Activated CD4-positive, alpha-beta memory T cell treated with anti-CD3 and anti-CD28 coated beads for 36 hours (primary cell): ENCODE results near the gene ST8SIA6. TPM values are rescaled to one million over a fixed set of nuclear protein-coding genes. Genes with fewer than 3 reads are reported as not detected.

Experiments used
- CTCF ChIA-PET: fragments of 350-600 bp; sonication (Branson Sonifier 250); formaldehyde crosslinking; loops from one replicate; lab custom pipeline; 2021; ENCODE audit warnings: antibody characterized with exemption, inconsistent platforms; lab: Charles Lee
- POLR2A ChIA-PET: fragments of 350-600 bp; sonication (Branson Sonifier 250); formaldehyde crosslinking; loops from one replicate; lab custom pipeline; 2021; ENCODE audit warnings: antibody characterized with exemption; lab: Charles Lee
- DNase-seq: peaks from one replicate; pipeline ENCODE4 v3.0.0-alpha.2; 2020
- H3K27ac Mint-ChIP-seq: one replicate; pipeline ENCODE4 v1.8.0; 2021; ENCODE audit warnings: mixed read lengths
- H3K27me3 Mint-ChIP-seq: one replicate; pipeline ENCODE4 v1.8.0; 2021; ENCODE audit warnings: mixed read lengths
- H3K36me3 Mint-ChIP-seq: one replicate; pipeline ENCODE4 v1.8.0; 2021; ENCODE audit warnings: mixed read lengths
- H3K4me1 Mint-ChIP-seq: one replicate; pipeline ENCODE4 v1.8.0; 2021; ENCODE audit warnings: low read depth, mixed read lengths
- H3K4me3 Mint-ChIP-seq: one replicate; pipeline ENCODE4 v1.8.0; 2021; ENCODE audit warnings: mild to moderate bottlenecking, mixed read lengths
- H3K9me3 Mint-ChIP-seq: one replicate; pipeline ENCODE4 v1.8.0; 2021; ENCODE audit warnings: mixed read lengths
- intact Hi-C: fragments of 100-400 bp; cut with micrococcal nuclease; formaldehyde crosslinking; loops from one replicate; pipeline ENCODE4 v1.15.1; 2023
- total RNA-seq, 2 experiments: library from RNA; stranded (reverse); gene quantifications; one replicate each; pipeline ENCODE4 v1.2.3, GENCODE V29; 2021

The ST8SIA6 gene
- total RNA-seq, 2 experiments from 2014 or later = 0.38 TPM; not detected in 1

DNA sequence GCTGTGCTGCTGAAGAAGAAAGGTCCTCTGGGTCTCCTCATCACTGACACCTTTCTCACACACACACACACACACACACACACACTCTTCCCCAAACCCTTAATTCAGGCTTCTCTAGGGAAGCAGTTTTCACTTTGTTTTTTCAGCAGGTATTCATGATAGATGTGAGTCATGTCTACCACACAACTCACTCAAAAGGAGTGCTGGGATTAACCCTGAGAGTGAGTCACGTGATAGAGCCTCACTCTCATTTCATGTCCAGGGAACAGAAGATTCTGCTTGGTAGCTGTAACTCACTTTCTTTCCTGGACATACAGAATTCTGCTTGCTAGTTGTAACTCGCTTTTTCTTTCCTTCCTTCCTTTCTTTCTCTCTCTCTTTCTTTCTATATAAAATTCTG, 181.0 kb downstream of the ST8SIA6 start:
- Mint-ChIP-seq H3K9me3 (peaks cover 11% of the 10 kb centered on the region), H3K4me3 (no peak overlapping the region), H3K27me3 (peaks cover 13% of the 10 kb centered on the region), H3K36me3 (no peaks in the 10 kb centered on the region), H3K27ac (no peak overlapping the region), H3K4me1 (peaks cover 5% of the 10 kb centered on the region)
- CTCF ChIA-PET = interaction anchor here (1.0 kb wide), 1 partner anchor 17 kb away, joined by 3 read pairs; no protein-coding TSS in a partner anchor
- POLR2A ChIA-PET = interaction anchor here (0.9 kb wide), 1 partner anchor 456 kb away, joined by 4 read pairs; the partner anchor contains the start of gene RSU1
- DNase-seq = no peak
- intact Hi-C loops = no loop called here

GRCh38 chr10:17272648-17273047, 181.7 kb downstream of the ST8SIA6 start:
- Mint-ChIP-seq H3K9me3 (peaks cover 11% of the 10 kb centered on the region), H3K4me3 (no peak overlapping the region), H3K27ac (no peak overlapping the region), H3K36me3 (no peaks in the 10 kb centered on the region), H3K27me3 (peaks cover 18% of the 10 kb centered on the region), H3K4me1 (peaks cover 5% of the 10 kb centered on the region)
- intact Hi-C loops = no loop called here
- ChIA-PET CTCF (interaction anchor here (0.6 kb wide), 2 partner anchors 12 to 18 kb away, joined by 3 read pairs; no protein-coding TSS in a partner anchor), POLR2A (no interaction called here)
- no peak for DNase-seq

Other genes with a start within 250 kb of the ST8SIA6 start
- 100 to 1,000 TPM; 515 to 525 TPM for gene VIM, start 226.4 kb downstream of the ST8SIA6 start, total RNA-seq
- 1 to 10 TPM; 3.3 to 4.1 TPM for gene HACD1, start 162.8 kb upstream of the ST8SIA6 start, total RNA-seq
- gene STAM, start 189.6 kb upstream of the ST8SIA6 start, total RNA-seq = 10 to 100 TPM; 24.5 to 29.9 TPM